Stimulated activated CD4-positive, alpha-beta T cell treated with anti-CD3 and anti-CD28 coated beads, Interleukin-2, amount 100 ng/mL, for 48 hours (primary cell): Measurements from ENCODE around the gene CTDP1.

Experiments
- DNase-seq, 2 donors: peaks; one replicate each; pipeline ENCODE4 v3.0.0-alpha.2; 2020

CTDP1 gene

DNA sequence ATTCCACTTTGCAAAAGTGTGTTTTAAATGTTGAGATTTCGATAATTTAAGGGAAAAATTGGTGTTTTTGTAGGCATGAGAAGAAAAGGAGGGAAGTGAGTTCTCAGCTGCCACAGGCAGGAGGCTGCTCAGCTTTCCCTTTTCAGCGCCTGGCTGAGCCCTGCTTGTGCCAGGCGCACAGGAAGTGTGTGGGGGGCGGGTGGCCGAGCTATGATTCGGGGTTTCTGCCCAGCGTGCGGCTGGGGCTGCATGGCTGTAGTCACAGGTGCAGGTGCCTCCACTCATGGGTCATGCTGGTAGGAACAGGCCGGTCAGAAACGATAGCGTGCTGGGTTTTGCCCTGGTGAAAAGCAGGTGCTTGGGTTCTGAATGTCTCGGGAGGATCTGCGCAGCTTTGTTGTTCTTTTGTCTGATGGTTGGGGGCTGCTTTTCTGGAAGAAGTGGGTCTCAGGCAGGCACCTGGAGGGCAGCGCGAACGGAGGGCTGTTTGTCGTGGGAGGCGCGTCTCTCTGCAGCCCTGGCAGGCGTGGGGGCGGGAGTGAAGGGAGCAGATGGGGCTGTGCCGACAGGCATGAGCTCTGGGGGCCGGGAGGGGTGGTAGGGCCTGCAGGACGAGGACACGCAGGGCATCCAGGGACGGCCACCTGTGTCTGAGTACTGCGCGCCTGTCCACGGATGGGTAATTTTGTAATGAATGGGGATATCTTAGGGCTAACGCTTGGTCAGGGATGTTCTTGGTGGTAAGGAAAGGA, 120.2 kb downstream of the CTDP1 start:
- DNase-seq = no peak

DNA sequence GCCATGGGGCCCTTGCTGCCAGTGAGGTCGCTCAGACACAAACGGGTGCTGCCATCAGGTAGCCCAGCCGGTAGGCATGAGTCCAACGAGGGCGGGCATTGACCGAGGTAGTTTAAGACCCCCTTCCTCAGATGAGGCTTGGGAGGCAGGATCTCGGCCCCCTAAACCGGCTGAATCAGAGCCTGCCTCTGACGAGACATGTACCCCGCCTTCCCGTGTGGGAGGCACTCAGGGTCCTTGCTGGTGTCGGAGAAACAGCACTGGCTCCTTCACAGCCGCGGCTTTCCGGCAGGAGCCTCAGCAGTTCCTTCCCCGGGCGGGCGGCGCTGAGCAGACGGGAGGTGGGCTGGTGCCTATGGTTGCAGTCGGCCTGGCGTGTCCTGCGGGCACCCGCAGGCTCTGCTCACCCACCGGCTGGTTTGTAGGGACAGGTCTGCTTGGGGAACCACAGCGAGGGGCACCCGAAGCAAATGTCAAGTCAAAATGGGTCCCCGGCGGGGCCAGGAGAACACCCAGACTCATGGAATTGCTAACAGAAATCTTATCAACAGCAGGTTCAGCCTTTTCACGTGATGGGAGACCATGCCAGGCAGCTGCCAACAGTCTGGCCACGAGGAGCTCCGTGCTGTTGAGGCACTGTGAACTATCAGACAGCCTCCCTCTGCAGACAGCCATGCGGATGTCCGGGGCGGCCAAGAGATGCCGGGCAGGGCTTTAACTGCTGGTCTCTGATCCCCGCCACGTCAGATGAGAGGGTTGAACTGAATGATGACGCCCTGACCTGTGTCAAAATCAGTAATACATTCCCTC, 121.0 kb downstream of the CTDP1 start:
- no peak for DNase-seq

DNA sequence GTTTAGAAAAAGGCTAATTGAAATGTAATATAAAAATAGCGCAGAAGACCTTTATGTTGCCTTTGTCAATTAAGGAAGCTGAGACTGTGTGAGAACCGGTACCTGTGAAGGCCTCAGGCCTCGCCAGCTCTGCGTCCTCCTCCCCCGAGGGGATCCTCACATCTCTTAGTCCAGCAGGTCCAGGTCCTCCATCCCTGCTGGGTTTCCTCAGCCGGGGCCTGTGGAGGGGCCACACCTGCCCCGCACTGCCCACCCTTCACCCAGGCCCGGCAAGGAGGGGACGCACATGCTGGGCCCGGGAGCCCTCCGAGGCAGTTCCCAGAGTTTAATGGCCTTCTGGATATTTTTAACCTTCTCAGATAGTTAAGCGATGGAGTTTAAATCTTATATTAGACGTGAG, 121.6 kb downstream of the CTDP1 start:
- DNase-seq = no peak

DNA sequence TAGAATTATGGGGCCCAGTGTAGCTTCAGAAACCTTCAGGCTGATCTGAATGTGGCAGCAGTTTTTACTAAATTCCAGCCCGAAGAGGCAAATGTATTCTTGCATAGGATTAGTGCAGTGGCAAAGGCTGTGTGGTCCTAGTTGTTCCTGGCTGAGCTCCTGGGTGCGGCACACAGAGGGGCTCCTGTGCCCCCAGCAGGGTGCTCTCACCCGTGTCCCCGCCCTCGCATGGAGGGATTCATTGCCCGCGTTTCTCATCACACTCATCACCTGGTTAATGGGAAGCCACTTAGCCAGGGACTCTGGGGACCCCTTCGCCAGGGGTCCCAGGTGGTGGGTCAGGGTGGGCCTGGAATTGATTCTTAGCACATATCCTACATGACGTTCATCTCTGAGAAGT, 122.0 kb downstream of the CTDP1 start:
- DNase-seq = no peak

DNA sequence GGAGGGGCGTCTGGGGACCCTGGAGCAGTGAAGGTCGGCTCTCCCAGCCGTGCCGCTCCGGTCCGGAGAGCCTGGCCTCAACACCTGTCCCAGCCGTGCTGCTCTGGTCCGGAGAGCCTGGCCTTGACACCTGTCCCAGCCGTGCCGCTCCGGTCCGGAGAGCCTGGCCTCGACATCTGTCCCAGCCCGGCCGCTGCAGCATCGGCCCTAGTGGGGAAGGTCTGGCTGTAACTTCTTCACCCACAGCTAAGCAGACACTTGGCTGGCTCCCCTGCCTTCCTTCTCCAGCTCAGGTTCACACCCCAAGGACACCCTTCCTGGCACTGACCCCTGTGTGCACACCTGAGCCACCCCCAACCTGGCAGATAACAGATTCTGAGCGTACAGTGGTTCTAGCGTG, 122.7 kb downstream of the CTDP1 start:
- DNase-seq = no peak

DNA sequence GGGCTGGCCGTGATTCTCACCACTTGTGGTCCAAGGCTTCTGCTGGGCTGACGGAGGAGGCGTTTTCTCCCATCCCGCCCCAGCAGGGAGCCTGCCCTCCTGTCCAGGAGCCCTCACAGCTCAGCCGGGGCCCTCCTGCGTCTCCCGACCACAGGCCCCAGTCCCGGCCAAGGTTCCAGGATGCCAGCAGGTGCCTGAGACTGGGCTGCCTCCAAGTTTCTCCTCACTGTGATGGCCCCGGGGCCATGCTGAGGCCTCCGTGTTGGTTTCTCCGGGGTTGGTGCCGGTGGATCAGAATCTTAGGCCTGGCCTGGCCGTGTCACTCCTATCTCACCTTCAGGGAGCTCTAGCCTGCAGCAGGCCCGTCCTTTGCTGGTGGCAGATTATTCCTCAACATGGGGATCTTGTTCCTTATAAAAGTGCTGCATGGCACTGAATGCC, 124.0 kb downstream of the CTDP1 start:
- no peak for DNase-seq
